A673 (cell line): ENCODE data around the gene HRNR.

Experiments used
- CTCF ChIP-seq: fragments of 300-800, 200-600 bp; sonication (generic); conservative IDR thresholded peaks from 2 replicates; pipeline ENCODE4 v1.5.1; 2017; ENCODE audit warnings: low read depth, mild to moderate bottlenecking, antibody characterized with exemption, low read length, moderate library complexity, mixed read lengths
- EZH2 ChIP-seq: fragments of 200-600 bp; sonication (generic); IDR thresholded peaks from 2 replicates; pipeline ENCODE4 v1.6.1; 2017; ENCODE audit warnings: borderline replicate concordance, low read depth, mild to moderate bottlenecking, mixed read lengths, antibody characterized with exemption, low read length; ENCODE audit not compliant: poor library complexity, severe bottlenecking

GRCh38 chr1:152251391-152251790 is 27.4 kb upstream of the HRNR start:
- TF ChIP-seq CTCF (no peak), EZH2 (no peak)
